HG03354 (cell line): ENCODE measurements around the gene BCAN.

Source experiments
- ATAC-seq: cut with Tn5 transposase; IDR thresholded peaks from one replicate; pipeline ENCODE4 v1.9.1; 2021; ENCODE audit warnings: mild to moderate bottlenecking; ENCODE audit not compliant: unreplicated experiment, poor library complexity, severe bottlenecking

BCAN gene

GRCh38 chr1:156658496-156658895 lies 16.6 kb downstream of the BCAN start:
- no peak for ATAC-seq

GRCh38 chr1:156658945-156659574 lies 17.1 kb downstream of the BCAN start:
- no peak for ATAC-seq

GRCh38 chr1:156659661-156659987 lies 17.7 kb downstream of the BCAN start:
- ATAC-seq, result no peak

GRCh38 chr1:156659988-156660751 lies 18.3 kb downstream of the BCAN start:
- ATAC-seq, result peak; percentile 66

GRCh38 chr1:156660752-156661112 lies 18.8 kb downstream of the BCAN start:
- no peak for ATAC-seq

GRCh38 chr1:156662005-156662799 lies 20.3 kb downstream of the BCAN start:
- ATAC-seq, result no peak

GRCh38 chr1:156662800-156663055 lies 20.8 kb downstream of the BCAN start:
- no peak for ATAC-seq

- ATAC-seq, result no peak
These were observed 21.3 kb downstream of the BCAN start for GRCh38 chr1:156663178-156663577.

- ATAC-seq, result no peak
These were observed 22.3 kb downstream of the BCAN start for GRCh38 chr1:156664046-156664766.

- ATAC-seq, result no peak
These were observed 23.0 kb downstream of the BCAN start for GRCh38 chr1:156664767-156665411.

- ATAC-seq, result no peak
These were observed 23.6 kb downstream of the BCAN start for GRCh38 chr1:156665539-156665938.

- no peak for ATAC-seq
These were observed 25.1 kb downstream of the BCAN start for GRCh38 chr1:156666862-156667609.

GRCh38 chr1:156667610-156667967 lies 25.7 kb downstream of the BCAN start:
- no peak for ATAC-seq

- ATAC-seq, result no peak
These were observed 26.2 kb downstream of the BCAN start for GRCh38 chr1:156667968-156668709.

- no peak for ATAC-seq
These were observed 27.1 kb downstream of the BCAN start for GRCh38 chr1:156668801-156669637.

GRCh38 chr1:156669794-156670193 lies 27.9 kb downstream of the BCAN start:
- no peak for ATAC-seq

- ATAC-seq, result no peak
These were observed 28.4 kb downstream of the BCAN start for GRCh38 chr1:156670359-156670758.

- no peak for ATAC-seq
These were observed 28.9 kb downstream of the BCAN start for GRCh38 chr1:156670791-156671190.
